ENCODE results near the gene CYP4A22.
"Not testable (repeated sequence)": the region's sequence is repeated elsewhere in the genome, so short reads cannot be mapped to it uniquely, and the experiment has no call there.

The CYP4A22 gene, protein sequence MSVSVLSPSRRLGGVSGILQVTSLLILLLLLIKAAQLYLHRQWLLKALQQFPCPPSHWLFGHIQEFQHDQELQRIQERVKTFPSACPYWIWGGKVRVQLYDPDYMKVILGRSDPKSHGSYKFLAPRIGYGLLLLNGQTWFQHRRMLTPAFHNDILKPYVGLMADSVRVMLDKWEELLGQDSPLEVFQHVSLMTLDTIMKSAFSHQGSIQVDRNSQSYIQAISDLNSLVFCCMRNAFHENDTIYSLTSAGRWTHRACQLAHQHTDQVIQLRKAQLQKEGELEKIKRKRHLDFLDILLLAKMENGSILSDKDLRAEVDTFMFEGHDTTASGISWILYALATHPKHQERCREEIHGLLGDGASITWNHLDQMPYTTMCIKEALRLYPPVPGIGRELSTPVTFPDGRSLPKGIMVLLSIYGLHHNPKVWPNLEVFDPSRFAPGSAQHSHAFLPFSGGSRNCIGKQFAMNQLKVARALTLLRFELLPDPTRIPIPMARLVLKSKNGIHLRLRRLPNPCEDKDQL

DNA sequence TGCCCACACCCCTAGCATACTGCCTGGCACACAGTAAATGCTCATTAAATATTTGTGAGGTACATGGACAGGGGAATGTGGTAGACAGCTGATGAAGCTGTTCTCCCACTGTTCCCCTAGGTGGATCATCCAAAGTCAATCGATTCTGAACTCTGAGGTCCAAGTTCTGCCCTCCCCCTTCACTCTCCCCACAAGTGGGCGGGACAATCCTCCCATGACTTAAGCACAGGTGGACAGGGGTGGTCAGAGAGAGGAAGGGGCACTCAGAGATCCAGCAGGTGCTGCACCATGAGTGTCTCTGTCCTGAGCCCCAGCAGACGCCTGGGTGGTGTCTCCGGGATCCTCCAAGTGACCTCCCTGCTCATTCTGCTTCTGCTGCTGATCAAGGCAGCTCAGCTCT is at the start of gene CYP4A22:
TSS of gene CYP4A22 (plus strand) at position 244 of the 400 bp plus-strand sequence. CDS start at position 289, 45 bp downstream.
- Histone ChIP-seq H3K9ac (no peak within 1 kb of the TSS), H3K27me3 (ENCODE audit: control insufficient read depth, insufficient read depth, low read length) (no peaks in the 10 kb centered on the region), H3K4me1 (no peaks in the 10 kb centered on the region), H3K4me3 (ENCODE audit: low read depth, low read length) (no peak within 1 kb of the TSS), H3K9me3 (ENCODE audit: control insufficient read depth, low read length) (no peaks in the 10 kb centered on the region), H3K36me3 (ENCODE audit: control insufficient read depth, insufficient read depth, low read length) (no peaks in the 10 kb centered on the region), H3K79me2 (no peaks in the 10 kb centered on the region), H3K27ac (no peak within 1 kb of the TSS), H2AFZ (no peak within 1 kb of the TSS), H3K4me2 (ENCODE audit: low read length) (no peak within 1 kb of the TSS)
- TF ChIP-seq, protein P1, sequence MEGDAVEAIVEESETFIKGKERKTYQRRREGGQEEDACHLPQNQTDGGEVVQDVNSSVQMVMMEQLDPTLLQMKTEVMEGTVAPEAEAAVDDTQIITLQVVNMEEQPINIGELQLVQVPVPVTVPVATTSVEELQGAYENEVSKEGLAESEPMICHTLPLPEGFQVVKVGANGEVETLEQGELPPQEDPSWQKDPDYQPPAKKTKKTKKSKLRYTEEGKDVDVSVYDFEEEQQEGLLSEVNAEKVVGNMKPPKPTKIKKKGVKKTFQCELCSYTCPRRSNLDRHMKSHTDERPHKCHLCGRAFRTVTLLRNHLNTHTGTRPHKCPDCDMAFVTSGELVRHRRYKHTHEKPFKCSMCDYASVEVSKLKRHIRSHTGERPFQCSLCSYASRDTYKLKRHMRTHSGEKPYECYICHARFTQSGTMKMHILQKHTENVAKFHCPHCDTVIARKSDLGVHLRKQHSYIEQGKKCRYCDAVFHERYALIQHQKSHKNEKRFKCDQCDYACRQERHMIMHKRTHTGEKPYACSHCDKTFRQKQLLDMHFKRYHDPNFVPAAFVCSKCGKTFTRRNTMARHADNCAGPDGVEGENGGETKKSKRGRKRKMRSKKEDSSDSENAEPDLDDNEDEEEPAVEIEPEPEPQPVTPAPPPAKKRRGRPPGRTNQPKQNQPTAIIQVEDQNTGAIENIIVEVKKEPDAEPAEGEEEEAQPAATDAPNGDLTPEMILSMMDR (IDR thresholded peaks at IDR 0.05) = no peak

DNA sequence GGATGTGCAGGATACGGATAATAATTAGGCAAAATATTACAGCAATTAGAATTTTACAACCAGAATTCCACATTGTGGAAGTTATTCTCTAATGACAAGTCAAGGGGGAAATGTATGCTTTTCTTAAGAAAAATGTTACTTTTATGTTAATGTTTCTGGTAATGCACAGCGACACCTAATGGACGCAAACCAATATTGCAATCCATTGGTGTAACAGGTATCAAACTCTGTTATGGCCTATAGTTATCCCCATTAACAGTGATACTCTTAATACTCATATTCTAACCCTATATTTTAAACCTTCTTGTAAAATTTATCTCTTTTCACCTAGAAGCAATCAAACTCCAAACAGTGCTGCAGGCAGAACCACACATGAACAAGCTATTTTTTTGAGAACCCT is 47.9 kb upstream of the CYP4A22 start:
- H3K9ac ChIP-seq; H3K27me3 ChIP-seq (ENCODE audit: control insufficient read depth, insufficient read depth, low read length); H3K36me3 ChIP-seq (ENCODE audit: control insufficient read depth, insufficient read depth, low read length); H3K4me3 ChIP-seq (ENCODE audit: low read depth, low read length); H3K9me3 ChIP-seq (ENCODE audit: control insufficient read depth, low read length); H3K27ac ChIP-seq; H3K4me2 ChIP-seq (ENCODE audit: low read length); H3K79me2 ChIP-seq; H3K4me1 ChIP-seq; H2AFZ ChIP-seq: not testable (repeated sequence)
- TF ChIP-seq, protein P1 (IDR thresholded peaks at IDR 0.05) = peak; percentile 27

DNA sequence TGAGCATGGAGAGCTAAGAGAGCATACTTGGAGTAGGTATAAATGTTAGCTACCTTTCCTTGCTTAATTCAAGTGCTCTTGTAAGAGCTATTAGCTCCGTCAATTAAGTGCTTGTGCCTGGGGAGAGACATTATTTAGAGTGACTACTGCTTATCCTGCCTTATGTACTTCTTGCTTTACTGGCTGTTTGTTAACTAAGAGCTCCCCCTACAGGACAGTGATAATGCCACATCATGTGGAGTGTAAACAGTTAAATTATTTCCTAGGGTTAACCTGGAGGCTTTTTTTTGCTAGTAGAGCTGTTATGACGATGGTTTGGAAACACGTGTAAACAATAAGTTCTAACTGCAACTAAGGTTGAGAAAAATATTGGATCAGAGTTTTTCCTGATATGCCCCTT is 45.8 kb upstream of the CYP4A22 start:
- not testable (repeated sequence) for H2AFZ ChIP-seq; H3K4me3 ChIP-seq (ENCODE audit: low read depth, low read length); H3K79me2 ChIP-seq; H3K36me3 ChIP-seq (ENCODE audit: control insufficient read depth, insufficient read depth, low read length); H3K4me1 ChIP-seq; H3K27me3 ChIP-seq (ENCODE audit: control insufficient read depth, insufficient read depth, low read length); H3K4me2 ChIP-seq (ENCODE audit: low read length); H3K9me3 ChIP-seq (ENCODE audit: control insufficient read depth, low read length); H3K27ac ChIP-seq; H3K9ac ChIP-seq

DNA sequence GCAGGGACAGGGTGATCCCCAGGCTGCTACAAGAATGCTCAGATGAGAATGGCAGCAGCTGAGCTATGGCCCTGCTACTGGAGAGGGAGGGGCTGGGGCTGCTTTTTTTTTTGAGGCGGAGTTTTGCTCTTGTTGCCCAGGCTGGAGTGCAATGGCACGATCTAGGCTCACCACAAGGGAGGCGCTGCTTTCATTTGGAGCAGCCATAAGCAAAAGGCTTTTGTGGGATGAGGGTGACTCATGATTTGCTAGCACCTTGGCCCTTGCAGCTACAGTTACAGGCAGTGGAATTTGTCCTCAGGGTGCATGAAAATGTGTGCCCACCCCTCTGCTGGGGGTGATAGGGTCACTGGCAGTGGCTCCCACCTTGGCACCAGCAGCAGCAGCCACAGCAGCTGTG is 32.4 kb upstream of the CYP4A22 start:
- Histone ChIP-seq H3K9ac (no peak overlapping the region), H3K9me3 (ENCODE audit: control insufficient read depth, low read length) (no peaks in the 10 kb centered on the region), H3K4me2 (ENCODE audit: low read length) (no peak overlapping the region), H3K4me3 (ENCODE audit: low read depth, low read length) (no peak overlapping the region), H2AFZ (no peak overlapping the region), H3K27ac (no peak overlapping the region), H3K79me2 (no peaks in the 10 kb centered on the region), H3K36me3 (ENCODE audit: control insufficient read depth, insufficient read depth, low read length) (no peaks in the 10 kb centered on the region), H3K27me3 (ENCODE audit: control insufficient read depth, insufficient read depth, low read length) (no peaks in the 10 kb centered on the region), H3K4me1 (no peaks in the 10 kb centered on the region)
- TF ChIP-seq, protein P1 (IDR thresholded peaks at IDR 0.05) = no peak

DNA sequence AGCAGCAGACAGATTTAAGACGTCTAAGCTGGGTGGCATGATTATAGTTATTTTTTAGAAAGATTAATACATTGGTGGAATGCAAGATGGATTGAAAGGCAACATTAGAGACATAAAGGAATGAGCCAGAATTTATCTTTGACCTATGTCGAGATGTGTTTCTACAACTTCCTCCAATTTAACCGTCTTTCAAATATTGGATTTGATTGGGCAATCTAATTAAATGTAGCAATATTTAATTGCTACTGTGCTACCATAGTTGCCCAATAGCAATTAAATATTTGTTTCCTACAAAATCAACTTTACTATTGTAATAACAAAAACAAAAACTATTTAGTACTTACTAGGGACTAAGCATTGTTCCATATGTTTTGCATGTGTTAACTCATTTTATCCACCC is 30.4 kb upstream of the CYP4A22 start:
- TF ChIP-seq, protein P1 (IDR thresholded peaks at IDR 0.05) = no peak
- no peak overlapping the region for H3K4me2 ChIP-seq (ENCODE audit: low read length)
- H3K9me3 ChIP-seq (ENCODE audit: control insufficient read depth, low read length) = no peaks in the 10 kb centered on the region
- no peak overlapping the region for H3K4me3 ChIP-seq (ENCODE audit: low read depth, low read length)
- H3K79me2 ChIP-seq = no peaks in the 10 kb centered on the region
- H3K27me3 ChIP-seq (ENCODE audit: control insufficient read depth, insufficient read depth, low read length) = no peaks in the 10 kb centered on the region
- no peaks in the 10 kb centered on the region for H3K4me1 ChIP-seq
- no peak overlapping the region for H3K27ac ChIP-seq
- no peak overlapping the region for H3K9ac ChIP-seq
- no peaks in the 10 kb centered on the region for H3K36me3 ChIP-seq (ENCODE audit: control insufficient read depth, insufficient read depth, low read length)
- H2AFZ ChIP-seq = no peak overlapping the region

DNA sequence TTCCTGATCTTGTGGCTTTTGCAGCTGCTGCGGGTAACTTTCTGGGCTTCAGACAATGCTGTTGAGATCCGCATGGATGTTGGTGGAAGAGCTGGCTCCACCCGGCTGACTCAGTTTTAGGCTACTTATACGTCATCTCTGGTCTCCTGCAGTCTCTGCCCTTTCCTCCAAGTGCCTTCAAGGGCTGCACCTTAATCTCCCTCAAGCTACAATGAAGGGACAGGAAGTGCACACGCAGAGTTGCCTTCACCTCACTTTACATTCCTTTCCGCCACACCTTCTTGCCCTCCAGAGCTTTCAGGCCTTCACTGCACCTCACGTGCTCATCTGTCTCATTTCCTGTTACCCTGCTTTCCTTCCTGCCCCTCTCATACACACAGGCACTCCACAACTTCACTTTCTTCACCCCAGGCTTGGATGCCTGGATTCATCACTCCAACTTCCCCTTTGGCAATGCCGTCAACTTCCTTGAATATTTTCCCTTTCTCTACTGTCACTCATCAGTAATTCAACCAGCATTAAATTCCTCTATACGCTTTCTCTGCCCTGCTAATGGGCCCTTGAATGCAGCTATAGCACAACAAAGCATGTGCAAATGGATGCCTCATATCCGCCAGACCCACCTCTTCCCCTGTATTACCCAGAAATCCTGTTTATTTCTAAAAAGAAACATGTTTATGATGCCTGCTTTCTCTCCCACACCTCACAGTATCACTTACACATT is 29.2 kb upstream of the CYP4A22 start:
- not testable (repeated sequence) for H3K9ac ChIP-seq; H3K27ac ChIP-seq; H2AFZ ChIP-seq; H3K79me2 ChIP-seq; H3K27me3 ChIP-seq (ENCODE audit: control insufficient read depth, insufficient read depth, low read length); H3K9me3 ChIP-seq (ENCODE audit: control insufficient read depth, low read length); H3K4me2 ChIP-seq (ENCODE audit: low read length); H3K36me3 ChIP-seq (ENCODE audit: control insufficient read depth, insufficient read depth, low read length); H3K4me1 ChIP-seq; H3K4me3 ChIP-seq (ENCODE audit: low read depth, low read length)

DNA sequence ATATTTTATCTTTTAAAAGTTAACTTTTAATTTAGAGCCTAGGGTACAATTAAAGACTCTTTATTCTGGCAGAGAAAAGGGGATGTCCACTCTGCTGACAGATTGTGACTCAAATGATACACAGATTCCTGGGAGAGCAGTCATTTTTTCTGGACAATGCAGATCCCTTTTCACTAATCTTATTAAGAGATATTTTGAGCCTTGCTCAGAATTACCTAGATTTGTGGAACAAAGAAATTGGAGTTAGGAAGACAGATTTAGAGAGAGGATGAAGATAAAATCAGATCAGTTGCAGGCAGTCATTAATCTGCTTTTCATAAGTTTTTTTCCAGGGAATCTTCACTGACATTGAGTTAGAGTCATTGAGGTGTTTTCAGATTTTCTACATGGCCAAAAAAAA is 27.8 kb upstream of the CYP4A22 start:
- H2AFZ ChIP-seq; H3K27ac ChIP-seq; H3K4me1 ChIP-seq; H3K4me3 ChIP-seq (ENCODE audit: low read depth, low read length); H3K9me3 ChIP-seq (ENCODE audit: control insufficient read depth, low read length); H3K36me3 ChIP-seq (ENCODE audit: control insufficient read depth, insufficient read depth, low read length); H3K79me2 ChIP-seq; H3K27me3 ChIP-seq (ENCODE audit: control insufficient read depth, insufficient read depth, low read length); H3K9ac ChIP-seq; H3K4me2 ChIP-seq (ENCODE audit: low read length): not testable (repeated sequence)

Measured in parathyroid adenoma (tissue), 2 donors.